Ovary (tissue), 1 donor: ENCODE data around the gene HHAT.

Experiments
- EP300 ChIP-seq: sonication (generic); formaldehyde crosslinking; IDR thresholded peaks from one replicate; pipeline ENCODE4 v1.6.1; 2017; ENCODE audit warnings: antibody characterized with exemption
- POLR2A ChIP-seq: fragments of 450-650 bp; IDR thresholded peaks from one replicate; pipeline ENCODE4 v1.6.1; 2017; ENCODE audit warnings: antibody characterized with exemption, mild to moderate bottlenecking, moderate library complexity

GRCh38 chr1:210617293-210617692 lies 288.6 kb downstream of the HHAT start:
- no peak for TF ChIP-seq POLR2A
- TF ChIP-seq EP300 = no peak
